CD4-positive, alpha-beta T cell treated with Interleukin-21 for 1 hour (primary cell): ENCODE measurements around the gene LMOD1.

Source experiments
- DNase-seq: peaks from one replicate; pipeline ENCODE4 v3.0.0-alpha.2; 2020

LMOD1 gene

GRCh38 chr1:201851949-201852348 is 94.4 kb downstream of the LMOD1 start:
- DNase-seq = no peak

- no peak for DNase-seq
Measured at GRCh38 chr1:201850053-201850397, 96.3 kb downstream of the LMOD1 start.

GRCh38 chr1:201849372-201850052 is 96.8 kb downstream of the LMOD1 start:
- no peak for DNase-seq

- DNase-seq = no peak
Measured at GRCh38 chr1:201848230-201848629, 98.1 kb downstream of the LMOD1 start.

- no peak for DNase-seq
Measured at GRCh38 chr1:201847150-201847549, 99.2 kb downstream of the LMOD1 start.
